PC-9 (cell line): ENCODE data around the gene TKTL2. TPM values are rescaled to one million over a fixed set of nuclear protein-coding genes. Genes with fewer than 3 reads are reported as not detected.

Source experiments
- BruUV-seq: library from RNA; stranded (reverse); fragments of 400-500 nt; replicated peaks from 2 replicates; lab custom pipeline; 2021; lab: Mats Ljungman, UMichigan
- CTCF ChIA-PET: fragments of 300-600 bp; sonication (Branson Sonifier 250); formaldehyde crosslinking; loops from one replicate; lab custom pipeline; 2022; ENCODE audit warnings: antibody characterized with exemption; lab: Charles Lee
- POLR2A ChIA-PET: fragments of 300-600 bp; sonication (Branson Sonifier 250); formaldehyde crosslinking; loops from one replicate; lab custom pipeline; 2022; ENCODE audit warnings: antibody characterized with exemption; ENCODE audit not compliant: unreplicated experiment; lab: Charles Lee
- DNase-seq, 2 experiments: peaks; one replicate each; pipeline versions ENCODE4 v3.0.0 to v3.0.0-alpha.2; 2015 to 2022; ENCODE audit warnings: mixed read lengths in 1 of 2
- H2AFZ ChIP-seq: fragments of 200-600 bp; sonication (generic); 2 replicates; pipeline ENCODE4 v1.8.1; 2017; ENCODE audit warnings: antibody characterized with exemption
- H3F3A ChIP-seq: fragments of 200-600 bp; sonication (generic); 2 replicates; pipeline ENCODE4 v1.8.1; 2017; ENCODE audit warnings: antibody characterized with exemption, mild to moderate bottlenecking, low read depth; ENCODE audit not compliant: insufficient read depth
- H3K27ac ChIP-seq: fragments of 200-600 bp; sonication (generic); 2 replicates; pipeline ENCODE4 v1.6.1; 2016; ENCODE audit warnings: mixed run types
- H3K27me3 ChIP-seq: fragments of 200-600 bp; sonication (generic); 2 replicates; pipeline ENCODE4 v1.6.1; 2016; ENCODE audit warnings: low read depth, mixed run types; ENCODE audit not compliant: insufficient read depth
- H3K36me3 ChIP-seq: fragments of 200-600 bp; sonication (generic); 2 replicates; pipeline ENCODE4 v1.6.1; 2016; ENCODE audit warnings: low read depth, mixed run types
- H3K4me1 ChIP-seq: fragments of 200-600 bp; sonication (generic); replicated peaks from 2 replicates; pipeline ENCODE4 v1.6.1; 2016; ENCODE audit warnings: mixed run types; ENCODE audit not compliant: insufficient read depth
- H3K4me2 ChIP-seq: fragments of 200-600 bp; sonication (generic); 2 replicates; pipeline ENCODE4 v1.6.1; 2017; ENCODE audit warnings: mixed run types
- H3K4me3 ChIP-seq: fragments of 200-600 bp; sonication (generic); 2 replicates; pipeline ENCODE4 v1.6.1; 2016; ENCODE audit warnings: mixed run types
- H3K79me2 ChIP-seq: fragments of 200-600 bp; sonication (generic); 2 replicates; pipeline ENCODE4 v1.6.1; 2017; ENCODE audit warnings: low read depth, mixed run types
- H3K9me2 ChIP-seq: fragments of 200-600 bp; sonication (generic); 2 replicates; pipeline ENCODE4 v1.8.1; 2017; ENCODE audit warnings: mild to moderate bottlenecking; ENCODE audit not compliant: insufficient read depth
- H3K9me3 ChIP-seq: fragments of 200-600 bp; sonication (generic); 2 replicates; pipeline ENCODE4 v1.8.1; 2016; ENCODE audit warnings: low read depth; ENCODE audit not compliant: insufficient read depth
- H4K20me1 ChIP-seq: fragments of 200-600 bp; sonication (generic); 2 replicates; pipeline ENCODE4 v1.8.1; 2017; ENCODE audit not compliant: insufficient read depth
- EZH2 ChIP-seq: fragments of 200-600 bp; sonication (generic); IDR thresholded peaks from 2 replicates; pipeline ENCODE4 v1.8.0; 2017; ENCODE audit warnings: antibody characterized with exemption, low read depth
- intact Hi-C: fragments of 100-400 bp; cut with micrococcal nuclease; formaldehyde crosslinking; loops from one replicate; pipeline ENCODE4 v1.10.0; 2022; ENCODE audit not compliant: unreplicated experiment
- total RNA-seq: library from RNA; stranded (reverse); gene quantifications from 2 replicates; pipeline ENCODE4 v1.2.3, GENCODE V29; 2021
- TF ChIP-seq, protein P1 (sequence below): fragments of 200-600 bp; sonication (generic); conservative IDR thresholded peaks from 2 replicates; pipeline ENCODE4 v1.6.1; 2017; ENCODE audit warnings: mixed run types, antibody characterized with exemption, mild to moderate bottlenecking, moderate library complexity

Gene TKTL2
- total RNA-seq, 1 experiment from 2014 or later = not detected

DNA sequence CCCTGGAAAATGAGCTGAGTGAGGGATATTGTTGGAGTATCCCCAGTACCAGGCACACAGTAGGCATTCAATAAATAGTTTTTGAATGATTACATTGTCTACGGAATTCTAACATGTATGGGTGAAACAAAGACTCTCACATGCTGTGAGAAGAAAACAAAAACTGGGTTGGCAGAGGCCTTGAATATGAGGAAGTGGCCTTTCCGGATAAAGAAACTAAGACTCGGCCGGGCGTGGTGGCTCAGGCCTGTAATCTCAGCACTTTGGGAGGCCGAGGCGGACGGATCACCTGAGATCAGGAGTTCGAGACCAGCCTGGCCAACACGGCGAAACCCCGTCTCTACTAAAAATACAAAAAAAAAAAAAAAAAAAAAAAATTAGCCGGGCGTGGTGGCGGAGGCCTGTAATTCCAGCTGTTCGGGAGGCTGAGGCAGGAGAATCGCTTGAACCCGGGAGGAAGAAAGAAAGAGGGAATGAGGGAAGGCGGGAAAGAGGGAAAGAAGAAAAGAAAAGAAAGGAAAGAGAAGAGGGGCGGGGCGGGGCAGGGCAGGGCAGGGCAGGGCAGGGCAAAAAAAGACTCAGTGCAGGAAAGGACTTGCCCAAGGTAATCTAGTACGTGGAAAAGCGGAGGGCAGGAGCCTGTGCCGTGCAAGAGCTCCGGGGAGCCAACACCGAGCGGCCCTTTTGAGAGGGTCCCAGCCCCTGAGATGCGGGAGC is 20.2 kb upstream of the TKTL2 start:
- H3K36me3 ChIP-seq = no peaks in the 10 kb centered on the region
- ChIA-PET CTCF (interaction anchor here (0.6 kb wide), 2 partner anchors 48 to 56 kb away, joined by 3 to 4 read pairs; no protein-coding TSS in a partner anchor), POLR2A (interaction anchor here (0.5 to 0.7 kb wide), 4 partner anchors 20 to 1862 kb away, joined by 3 to 10 read pairs (median 4); no protein-coding TSS in a partner anchor)
- peak overlapping the region; percentile 76 for H3K4me3 ChIP-seq
- TF ChIP-seq, protein P1, sequence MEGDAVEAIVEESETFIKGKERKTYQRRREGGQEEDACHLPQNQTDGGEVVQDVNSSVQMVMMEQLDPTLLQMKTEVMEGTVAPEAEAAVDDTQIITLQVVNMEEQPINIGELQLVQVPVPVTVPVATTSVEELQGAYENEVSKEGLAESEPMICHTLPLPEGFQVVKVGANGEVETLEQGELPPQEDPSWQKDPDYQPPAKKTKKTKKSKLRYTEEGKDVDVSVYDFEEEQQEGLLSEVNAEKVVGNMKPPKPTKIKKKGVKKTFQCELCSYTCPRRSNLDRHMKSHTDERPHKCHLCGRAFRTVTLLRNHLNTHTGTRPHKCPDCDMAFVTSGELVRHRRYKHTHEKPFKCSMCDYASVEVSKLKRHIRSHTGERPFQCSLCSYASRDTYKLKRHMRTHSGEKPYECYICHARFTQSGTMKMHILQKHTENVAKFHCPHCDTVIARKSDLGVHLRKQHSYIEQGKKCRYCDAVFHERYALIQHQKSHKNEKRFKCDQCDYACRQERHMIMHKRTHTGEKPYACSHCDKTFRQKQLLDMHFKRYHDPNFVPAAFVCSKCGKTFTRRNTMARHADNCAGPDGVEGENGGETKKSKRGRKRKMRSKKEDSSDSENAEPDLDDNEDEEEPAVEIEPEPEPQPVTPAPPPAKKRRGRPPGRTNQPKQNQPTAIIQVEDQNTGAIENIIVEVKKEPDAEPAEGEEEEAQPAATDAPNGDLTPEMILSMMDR = no peak
- TF ChIP-seq EZH2 = no peak
- no TSS peak for BruUV-seq
- H4K20me1 ChIP-seq = peaks cover 5% of the 10 kb centered on the region; the same call in 1 of the 2 replicates
- DNase-seq = peak in 1 of 2 experiments; percentile 12
- no peaks in the 10 kb centered on the region for H3K9me2 ChIP-seq
- H3K27me3 ChIP-seq = no peaks in the 10 kb centered on the region
- peak overlapping the region; percentile 93 for H3K27ac ChIP-seq
- intact Hi-C loops = loop anchor here (5.0 to 10.0 kb wide), 2 partner anchors 326 to 1831 kb away; partner anchors contain the start of genes MSMO1 and NAF1
- H3K4me1 ChIP-seq = no peaks in the 10 kb centered on the region; the same call in 1 of the 2 replicates
- peak overlapping the region; percentile 91 for H2AFZ ChIP-seq
- H3K79me2 ChIP-seq = peaks cover 39% of the 10 kb centered on the region
- H3K4me2 ChIP-seq = peak overlapping the region; percentile 84
- no peaks in the 10 kb centered on the region for H3K9me3 ChIP-seq
- peaks cover 8% of the 10 kb centered on the region; the same call in 1 of the 2 replicates for H3F3A ChIP-seq

DNA sequence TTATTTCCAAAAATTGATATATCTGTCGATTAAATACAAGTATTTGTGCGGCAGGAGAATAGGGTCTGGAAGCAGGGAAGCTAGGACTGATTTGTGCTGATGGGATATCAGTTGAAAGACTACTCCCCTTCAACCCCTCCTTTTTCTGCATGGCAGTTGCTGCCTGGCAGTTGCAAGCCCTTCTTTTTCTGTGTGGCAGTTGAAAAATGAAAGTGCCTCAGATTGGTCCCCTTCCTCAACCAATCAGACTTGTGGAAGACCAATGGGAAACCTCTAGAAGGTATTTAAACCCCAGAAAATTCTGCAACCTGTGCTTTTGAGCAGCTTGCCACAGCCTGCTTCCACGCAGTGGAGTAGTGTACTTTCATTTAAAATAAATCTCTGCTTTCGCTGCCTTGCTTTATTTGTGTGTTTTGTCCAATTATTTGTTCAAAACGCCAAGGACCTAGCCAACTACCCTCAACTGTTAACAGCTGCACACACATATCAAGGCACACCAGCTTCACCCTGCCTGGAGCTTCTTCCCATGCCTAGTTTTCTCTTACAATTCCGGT is 19.5 kb upstream of the TKTL2 start:
- intact Hi-C loops = loop anchor here (5.0 to 10.0 kb wide), 2 partner anchors 326 to 1832 kb away; partner anchors contain the start of genes MSMO1 and NAF1

DNA sequence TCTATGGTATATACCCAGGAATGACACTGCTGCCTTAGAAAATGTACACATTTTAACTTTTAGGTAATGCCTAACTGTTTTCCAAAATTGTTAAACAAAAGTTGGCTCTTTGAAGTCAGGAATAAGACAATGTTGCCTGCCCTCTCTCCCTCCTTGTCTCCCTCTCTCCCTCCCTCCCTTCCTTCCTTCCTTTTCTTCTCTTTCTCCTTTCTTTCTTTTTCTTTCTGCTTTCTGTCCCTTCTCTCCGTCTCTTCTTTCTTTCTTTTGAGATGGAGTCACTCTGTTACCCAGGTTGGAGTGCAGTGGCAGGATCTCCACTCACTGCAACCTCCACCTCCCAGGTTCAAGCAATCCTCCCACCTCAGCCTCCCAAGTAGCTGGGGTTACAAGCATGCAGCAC is 16.4 kb upstream of the TKTL2 start:
- intact Hi-C loops = loop anchor here (5.0 to 10.0 kb wide), 3 partner anchors 323 to 1835 kb away; partner anchors contain the start of genes MSMO1 and NAF1
- Histone ChIP-seq H3F3A (peaks cover 4% of the 10 kb centered on the region; the same call in 1 of the 2 replicates), H3K36me3 (no peaks in the 10 kb centered on the region), H3K27me3 (no peaks in the 10 kb centered on the region), H3K4me2 (no peak overlapping the region), H3K79me2 (peaks cover 5% of the 10 kb centered on the region), H2AFZ (no peak overlapping the region), H3K4me3 (no peak overlapping the region), H3K4me1 (no peaks in the 10 kb centered on the region), H3K9me3 (no peaks in the 10 kb centered on the region), H4K20me1 (no peaks in the 10 kb centered on the region), H3K9me2 (no peaks in the 10 kb centered on the region), H3K27ac (no peak overlapping the region)
- ChIA-PET CTCF (no interaction called here), POLR2A (no interaction called here)
- TF ChIP-seq, protein P1 = no peak
- TF ChIP-seq EZH2 = no peak
- DNase-seq = no peak
- no TSS peak for BruUV-seq

More for the DNA sequence above, 19.5 kb upstream of the TKTL2 start:
- no peaks in the 10 kb centered on the region for H3K36me3 ChIP-seq
- no peak overlapping the region for H3K4me3 ChIP-seq
- CTCF ChIA-PET = no interaction called here
- no peak for DNase-seq
- POLR2A ChIA-PET = interaction anchor here (0.6 kb wide), 1 partner anchor 642 kb away, joined by 3 read pairs; no protein-coding TSS in a partner anchor
- H3F3A ChIP-seq = peaks cover 8% of the 10 kb centered on the region; the same call in 1 of the 2 replicates
- TSS peak; percentile 65 for BruUV-seq
- no peak overlapping the region for H3K27ac ChIP-seq
- H4K20me1 ChIP-seq = peaks cover 5% of the 10 kb centered on the region; the same call in 1 of the 2 replicates
- H3K9me2 ChIP-seq = no peaks in the 10 kb centered on the region
- no peaks in the 10 kb centered on the region; the same call in 1 of the 2 replicates for H3K4me1 ChIP-seq
- TF ChIP-seq, protein P1 = no peak
- TF ChIP-seq EZH2 = no peak
- peaks cover 36% of the 10 kb centered on the region for H3K79me2 ChIP-seq
- H3K4me2 ChIP-seq = peak overlapping the region; percentile 84
- no peaks in the 10 kb centered on the region for H3K9me3 ChIP-seq
- H3K27me3 ChIP-seq = no peaks in the 10 kb centered on the region
- no peak overlapping the region for H2AFZ ChIP-seq
